Neural crest cell (in vitro differentiated cells): ENCODE measurements around the gene RAB21. TPM values are rescaled to one million over a fixed set of nuclear protein-coding genes. Genes with fewer than 3 reads are reported as not detected.

Experiments used
- DNase-seq: peaks from one replicate; pipeline ENCODE4 v3.0.0; 2021; ENCODE audit warnings: low read depth, mixed read lengths, low spot score
- H3K27ac Mint-ChIP-seq: one replicate; pipeline ENCODE4 v1.8.0; 2021; ENCODE audit warnings: mild to moderate bottlenecking, mixed read lengths; ENCODE audit not compliant: unreplicated experiment
- H3K27me3 Mint-ChIP-seq: 2 replicates; pipeline ENCODE4 v1.8.0; 2021; ENCODE audit warnings: low read depth, mild to moderate bottlenecking, mixed read lengths
- H3K36me3 Mint-ChIP-seq: 2 replicates; pipeline ENCODE4 v1.8.0; 2021; ENCODE audit warnings: low read depth, mild to moderate bottlenecking, mixed read lengths
- H3K4me1 Mint-ChIP-seq: 2 replicates; pipeline ENCODE4 v1.8.0; 2021; ENCODE audit warnings: mixed read lengths
- H3K4me3 Mint-ChIP-seq: one replicate; pipeline ENCODE4 v1.8.0; 2021; ENCODE audit warnings: mild to moderate bottlenecking, mixed read lengths
- H3K9me3 Mint-ChIP-seq: 2 replicates; pipeline ENCODE4 v1.8.0; 2021; ENCODE audit warnings: mixed read lengths
- CTCF ChIP-seq: fragments of 200-600 bp; sonication (generic); conservative IDR thresholded peaks from 2 replicates; pipeline ENCODE4 v1.5.0; 2021; ENCODE audit warnings: antibody characterized with exemption, mild to moderate bottlenecking
- total RNA-seq: library from RNA; stranded (reverse); gene quantifications from 2 replicates; pipeline ENCODE4 v1.2.1, GENCODE V29; 2021

RAB21 gene
- total RNA-seq, 1 donor from 2014 or later = 63.7 TPM

GRCh38 chr12:71763677-71764379 is 9.2 kb downstream of the RAB21 start:
- Mint-ChIP-seq H3K36me3 (peaks cover 35% of the 10 kb centered on the region), H3K9me3 (peaks cover 11% of the 10 kb centered on the region), H3K4me3 (no peak overlapping the region), H3K27me3 (no peaks in the 10 kb centered on the region), H3K4me1 (no peaks in the 10 kb centered on the region), H3K27ac (no peak overlapping the region)
- TF ChIP-seq CTCF = no peak
- no peak for DNase-seq

- Mint-ChIP-seq H3K27ac (no peak overlapping the region), H3K4me1 (no peaks in the 10 kb centered on the region), H3K4me3 (no peak overlapping the region), H3K27me3 (no peaks in the 10 kb centered on the region), H3K36me3 (peaks cover 26% of the 10 kb centered on the region), H3K9me3 (peaks cover 5% of the 10 kb centered on the region)
- DNase-seq = no peak
- no peak for TF ChIP-seq CTCF
Observed at GRCh38 chr12:71764587-71765321, 10.1 kb downstream of the RAB21 start.

DNA sequence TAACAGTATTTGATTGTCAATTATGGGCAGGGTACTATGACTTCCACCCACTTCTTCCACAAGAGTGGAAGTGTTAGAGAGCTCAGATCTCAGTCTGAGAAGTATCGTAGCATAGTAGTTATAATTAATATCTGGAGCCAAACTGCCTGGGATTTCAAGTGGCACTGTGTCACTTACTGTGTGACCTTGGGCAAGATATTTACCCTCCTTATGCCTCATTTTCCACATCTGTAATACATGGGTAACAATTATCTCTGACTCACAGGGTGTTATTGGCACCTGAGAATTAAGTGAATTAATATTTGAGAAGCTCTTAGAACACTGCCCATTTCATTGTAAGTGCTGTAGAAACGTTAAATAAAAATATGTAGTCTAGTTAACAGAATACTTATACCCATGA is 11.5 kb downstream of the RAB21 start:
- H3K4me1 Mint-ChIP-seq = no peaks in the 10 kb centered on the region
- no peak overlapping the region for H3K4me3 Mint-ChIP-seq
- TF ChIP-seq CTCF = no peak
- no peak overlapping the region for H3K27ac Mint-ChIP-seq
- no peaks in the 10 kb centered on the region for H3K9me3 Mint-ChIP-seq
- peaks cover 19% of the 10 kb centered on the region for H3K36me3 Mint-ChIP-seq
- H3K27me3 Mint-ChIP-seq = no peaks in the 10 kb centered on the region
- no peak for DNase-seq

- Mint-ChIP-seq H3K9me3 (no peaks in the 10 kb centered on the region), H3K36me3 (peaks cover 19% of the 10 kb centered on the region), H3K27ac (no peak overlapping the region), H3K27me3 (no peaks in the 10 kb centered on the region), H3K4me3 (no peak overlapping the region), H3K4me1 (no peaks in the 10 kb centered on the region)
- no peak for TF ChIP-seq CTCF
- no peak for DNase-seq
Observed at GRCh38 chr12:71767183-71767582, 12.5 kb downstream of the RAB21 start.

DNA sequence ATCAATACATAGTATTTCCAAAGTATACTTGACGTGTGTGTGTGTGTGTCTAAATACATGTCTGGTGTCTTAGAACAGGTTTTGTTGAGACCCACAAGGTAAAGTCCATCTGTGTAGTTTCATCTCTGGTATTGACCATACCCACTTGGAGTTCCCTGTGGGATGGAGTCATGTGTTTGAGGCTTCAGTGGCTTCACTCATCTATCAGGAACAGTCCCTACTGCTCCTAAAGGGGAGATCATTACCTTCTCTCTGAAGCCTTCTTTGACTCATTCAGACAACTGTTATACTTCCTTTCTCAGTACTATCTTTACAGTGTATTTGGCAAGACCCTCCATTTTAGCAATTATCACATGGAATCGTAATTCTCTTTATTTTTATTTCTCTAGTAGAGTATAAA is 14.2 kb downstream of the RAB21 start:
- DNase-seq = no peak
- H3K36me3 Mint-ChIP-seq = peaks cover 15% of the 10 kb centered on the region
- H3K9me3 Mint-ChIP-seq = no peaks in the 10 kb centered on the region
- H3K4me1 Mint-ChIP-seq = no peaks in the 10 kb centered on the region
- TF ChIP-seq CTCF = no peak
- no peaks in the 10 kb centered on the region for H3K27me3 Mint-ChIP-seq
- no peak overlapping the region for H3K4me3 Mint-ChIP-seq
- no peak overlapping the region for H3K27ac Mint-ChIP-seq
